ENCODE data around the gene SEPSECS.

DNA sequence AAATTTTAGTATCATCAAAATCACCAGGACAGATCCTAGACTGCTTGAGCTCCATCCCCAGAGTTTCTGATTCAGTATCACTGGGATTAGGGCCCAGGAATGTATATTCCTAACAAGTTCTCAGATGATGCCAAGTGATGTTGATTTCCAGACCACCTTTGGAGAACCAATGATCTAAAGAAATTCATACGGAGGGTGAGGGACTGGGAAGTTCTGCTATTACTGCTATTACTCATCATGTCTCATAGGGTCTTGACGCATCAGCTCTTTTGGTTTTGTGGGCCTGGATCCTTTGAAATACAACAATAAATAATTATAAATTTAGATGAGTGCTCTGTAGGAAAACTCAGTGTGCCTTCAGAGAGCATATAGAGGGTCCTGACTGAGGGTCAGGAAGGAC lies 69.7 kb downstream of the SEPSECS start:
- TF ChIP-seq EP300 (IDR thresholded peaks at IDR 0.05; ENCODE audit: borderline replicate concordance) = no peak
- no peak for TF ChIP-seq RAD21 (IDR thresholded peaks at IDR 0.05; ENCODE audit: low read depth)
- no peak for TF ChIP-seq TAF1 (IDR thresholded peaks at IDR 0.05; ENCODE audit: low read depth)
- TF ChIP-seq, protein P1, sequence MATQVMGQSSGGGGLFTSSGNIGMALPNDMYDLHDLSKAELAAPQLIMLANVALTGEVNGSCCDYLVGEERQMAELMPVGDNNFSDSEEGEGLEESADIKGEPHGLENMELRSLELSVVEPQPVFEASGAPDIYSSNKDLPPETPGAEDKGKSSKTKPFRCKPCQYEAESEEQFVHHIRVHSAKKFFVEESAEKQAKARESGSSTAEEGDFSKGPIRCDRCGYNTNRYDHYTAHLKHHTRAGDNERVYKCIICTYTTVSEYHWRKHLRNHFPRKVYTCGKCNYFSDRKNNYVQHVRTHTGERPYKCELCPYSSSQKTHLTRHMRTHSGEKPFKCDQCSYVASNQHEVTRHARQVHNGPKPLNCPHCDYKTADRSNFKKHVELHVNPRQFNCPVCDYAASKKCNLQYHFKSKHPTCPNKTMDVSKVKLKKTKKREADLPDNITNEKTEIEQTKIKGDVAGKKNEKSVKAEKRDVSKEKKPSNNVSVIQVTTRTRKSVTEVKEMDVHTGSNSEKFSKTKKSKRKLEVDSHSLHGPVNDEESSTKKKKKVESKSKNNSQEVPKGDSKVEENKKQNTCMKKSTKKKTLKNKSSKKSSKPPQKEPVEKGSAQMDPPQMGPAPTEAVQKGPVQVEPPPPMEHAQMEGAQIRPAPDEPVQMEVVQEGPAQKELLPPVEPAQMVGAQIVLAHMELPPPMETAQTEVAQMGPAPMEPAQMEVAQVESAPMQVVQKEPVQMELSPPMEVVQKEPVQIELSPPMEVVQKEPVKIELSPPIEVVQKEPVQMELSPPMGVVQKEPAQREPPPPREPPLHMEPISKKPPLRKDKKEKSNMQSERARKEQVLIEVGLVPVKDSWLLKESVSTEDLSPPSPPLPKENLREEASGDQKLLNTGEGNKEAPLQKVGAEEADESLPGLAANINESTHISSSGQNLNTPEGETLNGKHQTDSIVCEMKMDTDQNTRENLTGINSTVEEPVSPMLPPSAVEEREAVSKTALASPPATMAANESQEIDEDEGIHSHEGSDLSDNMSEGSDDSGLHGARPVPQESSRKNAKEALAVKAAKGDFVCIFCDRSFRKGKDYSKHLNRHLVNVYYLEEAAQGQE (IDR thresholded peaks at IDR 0.05; ENCODE audit: low read depth) = no peak
- TF ChIP-seq YY1 (IDR thresholded peaks at IDR 0.05; ENCODE audit: low read depth) = no peak
- TF ChIP-seq, protein P2, sequence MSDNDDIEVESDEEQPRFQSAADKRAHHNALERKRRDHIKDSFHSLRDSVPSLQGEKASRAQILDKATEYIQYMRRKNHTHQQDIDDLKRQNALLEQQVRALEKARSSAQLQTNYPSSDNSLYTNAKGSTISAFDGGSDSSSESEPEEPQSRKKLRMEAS (IDR thresholded peaks at IDR 0.05) = no peak
